Kidney epithelial cell (primary cell): ENCODE results near the gene LRP1-AS. TPM values are rescaled to one million over a fixed set of nuclear protein-coding genes. Genes with fewer than 3 reads are reported as not detected.

Experiments
- DNase-seq: peaks from one replicate; pipeline ENCODE4 v3.0.0-alpha.2; 2010; ENCODE audit warnings: low read depth
- H3K27me3 ChIP-seq: 2 replicates; pipeline ENCODE4 v1.6.0; 2011; ENCODE audit warnings: low read length; ENCODE audit not compliant: control insufficient read depth, insufficient read depth
- H3K36me3 ChIP-seq: 2 replicates; pipeline ENCODE4 v1.5.1; 2011; ENCODE audit warnings: low read length; ENCODE audit not compliant: control insufficient read depth, insufficient read depth
- H3K4me3 ChIP-seq: 2 replicates; pipeline ENCODE4 v1.5.1; 2011; ENCODE audit warnings: low read depth, mild to moderate bottlenecking, control low read depth, low read length
- CTCF ChIP-seq: IDR thresholded peaks from 2 replicates; pipeline ENCODE4 v1.5.1; 2011; ENCODE audit warnings: mild to moderate bottlenecking, moderate library complexity, low read length, control low read depth, inconsistent platforms; ENCODE audit not compliant: insufficient read depth, poor library complexity, severe bottlenecking
- total RNA-seq: library from RNA; depleted of rRNA; stranded (reverse); fragments of >200 nt; gene quantifications from 2 replicates; pipeline ENCODE4 v1.2.3, GENCODE V29; 2015

LRP1-AS gene
- total RNA-seq, 1 donor from 2014 or later, result not detected

GRCh38 chr12:57168058-57168457 is 20.6 kb upstream of the LRP1-AS start:
- H3K27me3 ChIP-seq, result no peaks in the 10 kb centered on the region
- H3K4me3 ChIP-seq, result no peak overlapping the region
- peaks cover 2% of the 10 kb centered on the region for H3K36me3 ChIP-seq
- DNase-seq, result no peak
- TF ChIP-seq CTCF, result no peak

GRCh38 chr12:57166971-57167371 is 19.6 kb upstream of the LRP1-AS start:
- DNase-seq, result peak; percentile 72
- peaks cover 3% of the 10 kb centered on the region for H3K36me3 ChIP-seq
- H3K27me3 ChIP-seq, result no peaks in the 10 kb centered on the region
- H3K4me3 ChIP-seq, result no peak overlapping the region
- no peak for TF ChIP-seq CTCF

- Histone ChIP-seq H3K4me3 (no peak overlapping the region), H3K27me3 (no peaks in the 10 kb centered on the region), H3K36me3 (peaks cover 3% of the 10 kb centered on the region)
- no peak for DNase-seq
- no peak for TF ChIP-seq CTCF
These were observed 18.3 kb upstream of the LRP1-AS start for GRCh38 chr12:57165741-57166140.

DNA sequence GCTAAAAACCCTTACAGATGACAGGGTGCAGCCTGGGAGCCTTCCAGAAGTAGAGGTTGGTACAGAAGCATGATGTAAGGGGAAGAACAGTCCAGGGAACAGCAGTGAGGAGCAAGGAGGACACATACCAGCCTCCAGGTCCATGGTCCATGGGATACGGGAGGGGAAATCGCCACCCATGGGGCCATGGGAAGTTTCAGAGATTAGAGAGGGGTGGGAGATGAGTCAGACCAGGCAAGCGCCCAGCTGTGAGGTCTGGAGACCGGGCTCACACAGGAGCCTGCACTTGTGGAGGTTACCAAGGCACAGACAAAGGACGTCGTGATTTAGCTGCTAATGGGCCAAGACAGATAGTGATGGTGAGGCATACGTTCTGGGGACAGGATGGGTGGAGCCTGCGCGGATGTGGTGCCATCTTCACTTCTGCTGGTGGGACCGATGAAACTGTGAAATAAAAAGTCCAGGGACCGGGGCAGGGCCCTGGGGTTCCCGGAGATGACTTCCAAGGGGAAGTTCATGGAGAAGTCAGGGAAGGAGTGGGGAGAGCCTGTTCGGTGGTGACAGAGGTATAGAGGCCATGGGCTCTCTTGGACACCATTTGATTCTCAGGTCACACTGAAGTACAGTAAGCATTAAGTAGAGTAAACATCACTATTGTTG is 17.7 kb upstream of the LRP1-AS start:
- DNase-seq, result no peak
- Histone ChIP-seq H3K27me3 (no peaks in the 10 kb centered on the region), H3K4me3 (no peak overlapping the region), H3K36me3 (peaks cover 3% of the 10 kb centered on the region)
- no peak for TF ChIP-seq CTCF

DNA sequence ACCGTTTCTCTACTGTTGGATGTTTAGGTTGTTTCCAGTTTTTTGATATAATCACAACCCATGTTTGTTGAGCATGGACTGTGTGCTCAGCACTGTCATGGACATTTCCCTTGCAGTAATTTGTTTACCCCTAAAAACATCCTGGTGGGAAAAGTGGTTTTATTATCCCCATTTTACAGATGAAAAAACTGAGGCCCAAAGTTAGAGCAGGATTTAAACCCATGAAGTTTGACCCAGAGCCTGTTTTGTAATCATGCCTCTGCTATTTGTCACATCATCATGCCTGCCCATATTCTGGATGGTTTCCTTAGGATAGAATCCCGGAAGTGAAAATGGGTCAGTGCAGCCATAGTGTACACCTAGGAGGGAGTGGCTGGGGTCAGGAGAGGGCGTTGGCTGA is 17.0 kb upstream of the LRP1-AS start:
- Histone ChIP-seq H3K36me3 (peaks cover 4% of the 10 kb centered on the region), H3K27me3 (no peaks in the 10 kb centered on the region), H3K4me3 (no peak overlapping the region)
- DNase-seq, result no peak
- no peak for TF ChIP-seq CTCF

GRCh38 chr12:57162553-57163125 is 15.2 kb upstream of the LRP1-AS start:
- DNase-seq, result no peak
- no peak for TF ChIP-seq CTCF
- Histone ChIP-seq H3K4me3 (no peak overlapping the region), H3K27me3 (no peaks in the 10 kb centered on the region), H3K36me3 (peaks cover 4% of the 10 kb centered on the region)
